T-helper 9 cell (primary cell): Measurements from ENCODE around the gene NOXA1.

Experiments
- DNase-seq: peaks from one replicate; pipeline ENCODE4 v3.0.0-alpha.2; 2020

Gene NOXA1

GRCh38 chr9:137455359-137455991 lies 32.3 kb downstream of the NOXA1 start:
- no peak for DNase-seq

GRCh38 chr9:137456061-137456863 lies 33.1 kb downstream of the NOXA1 start:
- DNase-seq = no peak

- DNase-seq = no peak
These were observed 33.7 kb downstream of the NOXA1 start for GRCh38 chr9:137456864-137457405.

- no peak for DNase-seq
These were observed 34.4 kb downstream of the NOXA1 start for GRCh38 chr9:137457406-137458193.

GRCh38 chr9:137458194-137459151 lies 35.3 kb downstream of the NOXA1 start:
- no peak for DNase-seq

GRCh38 chr9:137459152-137459600 lies 36.0 kb downstream of the NOXA1 start, which contains the start of gene NSMF:
NSMF (minus strand) TSS chr9:137459334; CDS start chr9:137459102, 232 bp downstream.
- peak; percentile 96 for DNase-seq

GRCh38 chr9:137459601-137460362 lies 36.6 kb downstream of the NOXA1 start:
- DNase-seq = no peak

GRCh38 chr9:137460363-137461315 lies 37.4 kb downstream of the NOXA1 start:
- DNase-seq = no peak

GRCh38 chr9:137461316-137461662 lies 38.1 kb downstream of the NOXA1 start:
- DNase-seq = no peak

- peak; percentile 57 for DNase-seq
These were observed 38.6 kb downstream of the NOXA1 start for GRCh38 chr9:137461663-137462395.

- no peak for DNase-seq
These were observed 39.3 kb downstream of the NOXA1 start for GRCh38 chr9:137462396-137462985.

GRCh38 chr9:137462986-137463930 lies 40.1 kb downstream of the NOXA1 start:
- no peak for DNase-seq

GRCh38 chr9:137463931-137464290 lies 40.7 kb downstream of the NOXA1 start:
- no peak for DNase-seq

- no peak for DNase-seq
These were observed 41.3 kb downstream of the NOXA1 start for GRCh38 chr9:137464291-137464999.

- DNase-seq = no peak
These were observed 42.0 kb downstream of the NOXA1 start for GRCh38 chr9:137465000-137465719.

- DNase-seq = no peak
These were observed 42.7 kb downstream of the NOXA1 start for GRCh38 chr9:137465720-137466388.
